Stomach (tissue), 4 donors: Measurements from ENCODE around the gene POLE4.

Experiments
- CTCF ChIP-seq, 7 experiments: fragments of 450-650 bp in 4 of 7; fragments of 200-600 bp in 3 of 7; sonication (generic) in 3 of 7; IDR thresholded peaks; one replicate each; pipeline ENCODE4 v1.5.1; 2016 to 2019; ENCODE audit warnings: antibody characterized with exemption in 7 of 7, control low read depth in 2 of 7, mild to moderate bottlenecking in 1 of 7
- EP300 ChIP-seq: sonication (generic); formaldehyde crosslinking; IDR thresholded peaks from one replicate; pipeline ENCODE4 v1.6.1; 2017; ENCODE audit warnings: antibody characterized with exemption
- POLR2A ChIP-seq, 4 donors: fragments of 450-650 bp; IDR thresholded peaks; one replicate each; pipeline ENCODE4 v1.6.1; 2016; ENCODE audit warnings: antibody characterized with exemption in 4 of 4, control low read depth in 2 of 4, mild to moderate bottlenecking in 1 of 4, moderate library complexity in 1 of 4
- POLR2AphosphoS5 ChIP-seq, 3 donors: sonication (generic); formaldehyde crosslinking; IDR thresholded peaks; one replicate each; pipeline ENCODE4 v1.6.1; 2016; ENCODE audit warnings: antibody characterized with exemption in 3 of 3

DNA sequence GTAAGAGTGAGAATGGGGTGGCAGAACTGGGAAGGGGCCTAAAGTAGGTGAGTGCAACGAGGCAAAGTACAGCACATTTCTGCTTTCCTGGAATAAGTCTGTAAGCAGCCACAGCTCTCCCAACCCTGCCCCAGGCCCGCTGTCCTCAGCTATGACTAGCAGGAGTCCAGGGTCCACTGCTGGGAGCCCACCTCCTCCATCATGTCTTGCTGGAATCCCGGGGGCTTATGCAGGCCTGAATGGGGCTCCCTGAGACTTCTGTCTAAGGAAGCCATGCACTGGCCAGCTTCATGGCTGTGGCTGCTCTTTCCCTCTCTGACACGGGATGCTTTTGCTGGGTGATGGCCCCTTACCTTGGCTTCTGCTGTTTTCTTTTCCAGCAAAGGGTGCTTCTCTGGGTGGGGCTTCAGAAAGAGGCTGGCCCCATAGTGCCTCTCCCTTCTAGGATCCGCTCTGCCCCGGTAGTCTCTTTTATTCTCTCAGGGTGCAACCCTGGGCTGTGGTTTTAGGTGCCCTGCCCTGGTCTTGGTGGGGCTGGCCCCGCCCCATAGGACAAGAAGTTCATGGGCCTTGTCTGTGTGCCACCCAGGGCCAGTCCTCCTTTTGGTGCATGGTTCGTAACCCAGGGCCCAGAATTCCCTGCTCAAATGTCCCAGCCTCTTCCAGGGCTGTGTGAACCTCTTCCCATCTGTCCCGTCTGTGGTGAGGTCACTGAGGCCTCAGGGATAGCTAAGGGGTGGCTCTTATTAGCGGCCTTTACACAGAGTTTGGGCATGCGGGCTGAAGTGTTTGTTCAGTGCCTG lies 33.8 kb upstream of the POLE4 start:
- no peak for TF ChIP-seq CTCF (IDR thresholded peaks at IDR 0.05)
- TF ChIP-seq EP300, result no peak
- TF ChIP-seq POLR2A (IDR thresholded peaks at IDR 0.05), result no peak
- TF ChIP-seq POLR2AphosphoS5 (IDR thresholded peaks at IDR 0.05), result no peak
